Right renal cortex interstitium (tissue), 3 donors: ENCODE results near the gene TXN2. TPM values are rescaled to one million over a fixed set of nuclear protein-coding genes. Genes with fewer than 3 reads are reported as not detected.
A peak's percentile ranks its signal among the peaks of the same experiment; 100 is the strongest.
"Not testable (repeated sequence)": the region's sequence is repeated elsewhere in the genome, so short reads cannot be mapped to it uniquely, and the experiment has no call there.

Experiments
- DNase-seq, 3 donors: peaks; one replicate each; pipeline ENCODE4 v3.0.0-alpha.2; 2013; ENCODE audit warnings: low read depth in 3 of 3, low spot score in 2 of 3
- polyA plus RNA-seq, 3 donors: library from polyadenylated mRNA; unstranded; fragments of 120-200 nt; gene quantifications; one replicate each; pipeline ENCODE4 v1.2.1, GENCODE V29; 2013; ENCODE audit not compliant: insufficient read length in 3 of 3

TXN2 gene, protein sequence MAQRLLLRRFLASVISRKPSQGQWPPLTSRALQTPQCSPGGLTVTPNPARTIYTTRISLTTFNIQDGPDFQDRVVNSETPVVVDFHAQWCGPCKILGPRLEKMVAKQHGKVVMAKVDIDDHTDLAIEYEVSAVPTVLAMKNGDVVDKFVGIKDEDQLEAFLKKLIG
- polyA plus RNA-seq, result 100 to 1,000 TPM; 133 to 142 (median 138) TPM

DNA sequence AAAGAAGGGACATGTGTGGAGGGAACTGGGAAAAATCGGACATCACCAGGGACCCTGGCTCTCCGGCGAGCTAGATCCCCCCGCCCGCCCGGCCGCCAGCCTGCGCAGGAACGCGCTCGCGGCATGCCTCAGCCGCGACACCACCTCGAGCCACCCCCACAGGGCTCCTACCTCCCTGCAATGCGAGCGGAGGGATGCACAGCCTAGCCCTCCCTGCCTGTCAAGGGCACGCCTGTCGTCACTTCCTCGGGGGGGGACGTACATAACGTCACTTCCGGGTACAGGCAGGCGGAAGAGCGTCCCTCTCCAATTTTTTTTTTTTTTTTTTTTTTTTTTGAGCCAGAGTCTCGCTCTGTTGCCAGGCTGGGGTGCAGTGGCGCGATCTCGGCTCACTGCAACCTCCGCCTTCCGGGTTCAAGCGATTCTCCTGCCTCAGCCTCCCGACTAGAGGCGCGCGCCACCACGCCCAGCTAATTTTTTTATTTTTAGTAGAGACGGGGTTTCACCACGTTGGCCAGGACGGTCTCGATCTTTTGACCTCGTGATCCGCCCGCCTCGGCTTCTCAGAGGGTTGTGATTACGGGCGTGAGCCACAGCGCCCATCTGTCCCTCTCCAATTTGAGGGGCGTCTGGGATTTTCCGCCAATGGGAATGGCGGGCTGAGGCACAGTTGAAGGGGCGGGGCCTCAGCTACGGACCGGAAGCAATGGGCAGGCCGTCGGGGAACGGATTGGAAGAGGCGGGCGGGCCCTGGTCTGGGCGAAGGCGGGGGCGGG lies at the start of gene TXN2:
Gene TXN2, minus strand, starts transcription at position 248 of the 776 bp plus-strand sequence. CDS start 803 bp downstream, outside the sequence.
- peak; percentile 92 to 93 (median 92) for DNase-seq

DNA sequence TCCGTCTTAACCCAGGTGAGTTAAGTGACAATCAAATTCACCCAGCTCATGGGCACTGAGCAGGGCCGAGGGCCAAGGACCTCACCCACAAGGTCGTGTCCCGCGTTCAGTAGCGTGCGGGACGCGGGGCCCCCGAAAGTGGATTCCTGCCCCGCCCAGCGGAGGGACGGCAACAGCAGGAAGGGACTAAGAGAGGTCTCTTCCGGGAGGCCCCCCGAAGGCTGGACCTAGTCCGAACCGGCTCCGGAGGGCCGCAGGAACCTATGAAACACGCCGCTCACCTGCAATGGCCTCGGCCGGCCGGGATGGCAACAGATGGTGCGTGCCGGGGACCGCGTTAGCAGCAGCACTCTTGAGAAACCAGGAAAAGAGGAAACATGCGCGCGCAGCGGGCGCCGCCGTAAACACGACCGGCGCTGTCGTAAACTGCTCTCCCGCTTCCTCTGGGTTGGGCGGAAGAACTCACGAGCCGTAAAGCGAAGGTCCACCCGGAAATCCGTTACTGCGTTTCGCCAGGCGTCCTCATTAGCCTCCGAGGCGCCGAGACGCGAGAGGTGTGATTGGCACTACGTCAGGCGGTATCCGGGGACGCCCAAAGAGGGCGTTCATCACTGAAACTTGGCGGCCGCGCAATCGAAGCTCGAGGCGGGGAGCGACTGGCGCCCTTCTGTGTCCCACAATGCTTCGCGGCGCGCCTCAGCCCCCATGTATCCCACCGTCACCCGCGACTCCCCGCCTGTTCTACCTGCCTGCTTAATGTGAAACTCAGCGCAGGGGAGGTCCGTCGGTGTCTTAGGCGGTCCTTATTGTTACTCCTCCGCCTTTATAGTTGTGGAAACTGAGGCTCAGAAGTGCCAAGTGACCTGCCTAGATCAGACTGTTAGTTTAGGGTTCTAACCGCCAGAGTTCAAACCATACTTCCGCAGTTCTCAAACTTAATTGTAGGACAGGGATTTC lies 47.6 kb upstream of the TXN2 start, which contains the start of gene EIF3D:
Gene EIF3D, minus strand, starts transcription at position 372 of the 957 bp plus-strand sequence. CDS start 3,045 bp downstream, outside the sequence.
- DNase-seq, result peak; percentile 96 to 98 (median 96)

DNA sequence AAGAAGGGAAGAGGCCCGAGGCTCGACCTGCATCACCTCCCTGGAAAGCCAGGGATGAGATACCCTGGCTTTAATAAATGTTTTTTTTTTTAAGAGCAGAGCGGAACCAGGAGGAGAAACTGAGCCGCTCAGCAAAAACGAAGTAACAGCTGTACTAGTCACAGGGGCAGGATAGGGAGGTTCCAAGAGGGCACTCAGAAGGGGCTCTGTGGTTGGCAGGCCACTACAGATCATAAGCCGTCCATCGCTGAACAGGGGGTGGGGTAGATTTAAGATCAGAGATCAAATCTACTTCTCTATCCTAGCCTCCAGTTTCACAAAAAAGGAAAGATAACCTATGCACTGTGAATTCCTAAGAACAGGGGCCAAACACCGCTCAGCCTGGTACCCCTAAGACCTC lies 46.9 kb upstream of the TXN2 start:
- DNase-seq, result no peak

DNA sequence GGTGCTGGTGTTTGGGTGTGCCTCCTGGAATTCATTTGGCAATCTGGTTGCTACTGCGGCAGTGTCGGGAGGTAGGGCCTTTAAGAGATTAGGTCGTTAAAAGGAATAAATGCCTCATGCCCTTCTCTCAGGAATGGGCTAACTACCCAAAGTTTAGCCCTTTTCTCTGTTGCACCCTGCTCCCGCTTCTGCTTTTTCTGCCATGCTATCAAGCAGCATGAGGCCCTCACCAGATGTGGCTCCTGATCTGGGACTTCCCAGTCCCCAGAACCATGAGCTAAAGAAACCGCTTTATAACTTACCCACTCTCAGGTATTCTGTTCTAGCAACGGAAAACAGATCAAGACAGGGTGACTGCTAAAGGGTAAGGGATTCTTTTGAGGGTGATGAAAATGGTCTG lies 41.2 kb upstream of the TXN2 start:
- DNase-seq, result no peak

DNA sequence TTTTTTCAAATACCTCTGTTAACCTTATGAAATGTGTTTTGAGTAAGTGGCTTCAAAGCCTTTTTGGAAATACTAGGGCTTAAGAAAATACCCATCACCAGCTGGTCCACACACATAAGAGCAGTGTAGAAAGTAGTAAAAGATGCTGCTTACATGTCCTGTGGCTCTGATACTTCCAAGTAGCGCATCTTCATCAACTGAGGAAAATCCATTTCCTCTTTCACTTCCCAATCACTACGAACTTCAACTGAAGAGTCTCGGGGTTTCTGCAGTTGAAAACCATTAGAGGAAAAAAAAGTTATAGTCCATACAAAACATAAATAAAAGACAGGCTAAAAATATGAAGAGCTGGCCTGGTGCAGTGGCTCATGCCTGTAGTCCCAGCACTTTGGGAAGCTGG lies 39.0 kb upstream of the TXN2 start:
- no peak for DNase-seq

DNA sequence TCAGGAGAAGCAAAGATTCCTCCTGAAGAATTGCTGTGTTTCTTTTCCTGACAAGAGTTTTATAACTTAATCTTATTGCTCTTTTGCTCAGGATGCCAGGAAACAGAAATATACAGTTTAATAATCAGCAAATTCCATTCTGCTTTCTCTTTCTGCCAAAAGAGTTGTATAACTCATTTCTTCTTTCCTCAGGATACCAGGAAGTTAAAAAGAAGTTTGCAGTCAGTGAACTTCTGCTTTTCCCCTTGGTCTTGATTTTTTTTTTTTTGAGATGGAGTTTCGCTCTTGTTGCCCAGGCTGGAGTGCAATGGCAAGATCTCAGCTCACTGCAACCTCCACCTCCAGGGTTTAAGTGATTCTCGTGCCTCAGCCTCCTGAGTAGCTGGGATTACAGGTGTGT lies 38.5 kb upstream of the TXN2 start:
- not testable (repeated sequence) for DNase-seq

DNA sequence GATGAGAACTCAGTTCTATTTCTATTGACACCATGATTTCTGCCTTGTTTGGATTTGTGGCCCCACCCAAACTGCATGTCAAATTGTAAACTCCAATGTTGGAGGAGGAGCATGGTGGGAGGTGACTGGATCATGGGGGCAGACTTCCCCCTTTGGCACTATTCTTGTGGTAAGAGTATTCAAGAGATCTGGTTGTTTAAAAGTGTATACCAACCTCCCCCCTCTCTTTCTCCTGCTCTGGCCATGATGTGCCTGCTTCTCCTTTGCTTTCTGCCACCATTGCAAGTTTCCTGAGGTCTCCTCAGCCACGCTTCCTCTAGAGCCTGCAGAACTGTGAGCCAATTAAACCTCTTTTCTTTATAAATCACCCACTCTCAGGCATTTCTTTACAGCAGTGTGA lies 33.3 kb upstream of the TXN2 start:
- DNase-seq, result no peak

DNA sequence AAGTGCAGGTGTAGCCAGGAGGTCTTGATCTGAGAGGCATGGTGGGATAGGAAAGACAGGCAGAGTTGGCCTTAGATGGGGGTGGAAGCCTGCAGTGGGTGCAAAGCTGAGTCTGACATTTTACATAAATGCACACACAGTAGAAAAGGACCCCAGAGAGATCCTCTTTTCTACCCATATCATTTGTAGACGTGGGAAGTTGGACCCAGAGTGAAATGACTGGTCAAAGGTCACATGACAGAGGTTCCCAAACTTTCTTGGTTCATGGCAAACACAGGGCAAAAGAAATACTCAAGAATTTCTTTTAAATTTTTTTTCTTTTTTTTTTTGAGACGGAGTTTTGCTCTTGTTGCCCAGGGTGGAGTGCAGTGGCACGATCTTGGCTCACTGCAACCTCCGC lies 31.6 kb upstream of the TXN2 start:
- no peak for DNase-seq

DNA sequence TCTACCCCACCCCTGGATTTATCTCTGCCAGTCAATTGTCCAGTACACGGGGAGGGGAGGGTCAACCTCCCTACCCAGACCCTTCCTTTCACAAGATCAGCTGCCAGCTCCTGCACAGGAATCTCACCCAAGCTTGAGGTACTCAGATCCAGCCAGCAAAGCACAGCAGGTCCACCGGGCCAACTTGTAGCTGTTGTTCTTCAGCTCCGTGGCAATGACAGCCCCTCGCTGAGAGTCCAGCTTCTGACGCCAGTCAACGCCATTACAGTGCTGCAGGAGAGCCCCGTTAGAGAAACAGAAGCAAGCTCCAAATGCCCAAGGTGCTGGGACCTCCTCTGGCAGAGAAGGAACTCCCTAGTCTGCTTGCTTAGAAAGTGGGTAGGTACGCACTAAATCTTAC lies 30.9 kb upstream of the TXN2 start:
- DNase-seq, result no peak

DNA sequence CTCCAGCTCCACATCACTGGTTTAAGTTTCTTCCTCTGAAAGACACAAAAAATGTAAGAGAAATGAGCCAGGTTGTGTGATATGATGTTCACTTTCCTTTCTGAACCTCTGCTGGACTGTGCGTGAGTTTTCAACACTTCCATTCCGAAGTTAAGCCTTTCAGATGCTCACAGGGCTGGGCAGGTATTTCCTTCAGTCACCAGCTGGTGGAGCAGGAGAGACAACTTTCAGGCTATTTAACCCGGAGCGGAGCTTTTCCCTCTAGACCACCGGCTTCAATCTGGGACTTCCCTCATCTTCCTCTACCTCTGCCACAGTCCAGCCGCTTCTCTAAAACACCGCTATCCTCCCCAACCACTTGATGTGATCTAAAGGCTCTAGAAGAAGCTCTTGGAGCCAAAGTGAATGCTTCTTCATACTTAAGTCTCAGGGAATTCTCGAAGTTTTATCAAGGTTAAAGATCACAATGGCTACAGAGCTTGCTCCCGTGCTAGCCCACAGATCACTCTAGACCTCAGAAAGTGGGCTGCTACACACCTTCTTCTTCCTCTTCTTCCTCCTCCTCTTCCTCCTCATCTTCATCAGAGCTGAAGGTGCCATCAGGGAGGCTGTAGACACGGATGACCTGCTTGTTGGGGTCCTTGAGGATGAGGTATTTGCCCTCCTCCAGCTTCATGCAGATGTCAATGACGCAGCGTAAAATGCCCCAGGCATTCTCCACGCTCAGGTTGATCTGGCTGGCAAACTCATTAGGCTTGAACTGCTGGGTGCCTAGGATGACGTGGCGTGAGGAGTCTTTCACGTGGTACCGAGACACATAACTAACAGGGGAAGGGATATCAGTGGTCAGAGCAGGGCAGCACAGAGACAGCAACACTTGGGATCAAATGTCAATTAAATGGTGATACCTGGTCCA lies 29.8 kb upstream of the TXN2 start:
- DNase-seq, result no peak

DNA sequence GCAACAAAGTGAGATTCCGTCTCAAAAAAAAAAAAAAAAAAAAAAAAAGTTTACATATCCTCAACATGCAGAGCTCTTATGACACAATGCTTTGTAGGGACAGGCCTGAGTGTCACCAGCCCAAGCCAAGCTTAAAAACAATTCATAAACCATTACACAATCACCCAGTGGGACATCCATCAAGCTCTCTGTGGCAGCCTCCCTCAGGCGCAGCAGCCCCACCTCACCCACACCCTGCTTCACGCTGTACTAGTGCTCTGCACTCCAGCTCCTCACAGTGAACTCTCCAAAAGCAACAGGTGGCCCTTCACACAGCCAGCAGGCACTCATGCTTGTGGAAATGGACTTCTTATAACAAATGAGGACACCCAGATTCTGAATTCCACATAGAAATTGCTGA lies 28.9 kb upstream of the TXN2 start:
- DNase-seq, result no peak

DNA sequence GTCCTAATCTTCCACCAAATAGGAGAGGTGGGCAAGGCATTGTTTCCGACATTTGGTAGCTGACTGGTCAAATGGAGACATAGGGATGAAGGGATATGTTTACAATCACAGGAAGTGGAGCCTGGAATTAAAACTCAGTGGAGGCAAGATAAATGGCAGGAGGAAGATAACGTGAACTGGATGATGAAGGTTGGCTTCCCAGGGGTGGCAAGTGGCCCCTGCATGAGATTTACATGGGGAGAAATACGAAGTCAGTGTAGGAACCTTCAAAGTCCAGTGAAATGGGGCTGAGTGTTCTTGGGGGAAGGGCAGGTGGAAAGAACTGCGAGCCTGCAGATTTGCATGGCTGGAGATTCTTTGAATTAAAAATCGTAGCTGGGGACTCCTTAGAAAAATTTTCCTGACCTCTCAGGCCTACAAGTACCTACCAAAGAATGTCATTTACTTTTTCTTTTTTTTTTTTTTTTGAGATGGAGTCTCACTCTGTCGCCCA lies 26.1 kb upstream of the TXN2 start:
- no peak for DNase-seq

DNA sequence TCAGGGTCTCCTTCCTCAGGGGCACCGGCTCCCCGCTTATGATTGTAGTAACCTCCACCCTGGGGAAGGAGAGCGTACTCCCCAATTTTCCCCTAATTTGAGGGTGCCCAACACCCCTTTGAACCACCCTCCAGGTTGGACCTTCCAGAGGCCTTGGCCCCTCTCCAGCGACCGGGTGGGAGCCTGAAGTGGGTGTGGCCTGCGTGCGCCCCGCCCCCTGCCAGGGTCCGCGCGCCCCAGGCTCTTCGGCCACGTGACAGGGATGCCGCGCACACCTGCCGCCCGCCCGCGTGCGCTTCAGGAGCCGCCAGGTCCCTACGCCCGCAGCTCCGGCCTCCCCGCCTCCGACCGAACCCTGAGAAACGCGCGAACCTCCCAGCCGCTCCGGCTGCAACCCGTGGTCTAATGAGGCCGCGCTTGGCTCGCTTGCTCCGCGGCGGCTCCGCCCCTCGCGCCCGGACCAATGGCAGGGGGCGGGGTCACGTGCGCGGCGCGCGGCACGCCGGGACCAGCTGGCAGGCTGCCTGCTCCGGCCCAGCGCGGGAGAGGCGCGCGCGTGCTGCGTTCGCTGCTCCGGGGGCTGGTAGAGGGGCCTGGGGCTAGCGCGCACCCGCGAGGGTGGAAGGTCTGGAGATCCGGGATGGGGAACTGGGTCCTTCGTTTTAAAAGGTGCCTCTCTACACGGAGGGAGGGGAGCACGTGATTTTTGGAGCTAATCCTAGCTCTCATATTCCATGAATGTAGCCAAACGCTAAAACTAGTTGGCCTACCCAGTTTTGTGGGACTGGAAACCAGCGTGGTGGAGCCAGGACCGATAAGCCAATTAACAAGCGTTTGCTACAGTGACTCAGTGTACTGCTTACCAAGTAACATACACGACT lies 25.4 kb upstream of the TXN2 start, which contains the start of gene FOXRED2:
Gene FOXRED2, minus strand, starts transcription at position 404 of the 881 bp plus-strand sequence. CDS start 618 bp downstream, outside the sequence.
- DNase-seq, result peak in 2 of 3 donors; percentile 79 to 80

DNA sequence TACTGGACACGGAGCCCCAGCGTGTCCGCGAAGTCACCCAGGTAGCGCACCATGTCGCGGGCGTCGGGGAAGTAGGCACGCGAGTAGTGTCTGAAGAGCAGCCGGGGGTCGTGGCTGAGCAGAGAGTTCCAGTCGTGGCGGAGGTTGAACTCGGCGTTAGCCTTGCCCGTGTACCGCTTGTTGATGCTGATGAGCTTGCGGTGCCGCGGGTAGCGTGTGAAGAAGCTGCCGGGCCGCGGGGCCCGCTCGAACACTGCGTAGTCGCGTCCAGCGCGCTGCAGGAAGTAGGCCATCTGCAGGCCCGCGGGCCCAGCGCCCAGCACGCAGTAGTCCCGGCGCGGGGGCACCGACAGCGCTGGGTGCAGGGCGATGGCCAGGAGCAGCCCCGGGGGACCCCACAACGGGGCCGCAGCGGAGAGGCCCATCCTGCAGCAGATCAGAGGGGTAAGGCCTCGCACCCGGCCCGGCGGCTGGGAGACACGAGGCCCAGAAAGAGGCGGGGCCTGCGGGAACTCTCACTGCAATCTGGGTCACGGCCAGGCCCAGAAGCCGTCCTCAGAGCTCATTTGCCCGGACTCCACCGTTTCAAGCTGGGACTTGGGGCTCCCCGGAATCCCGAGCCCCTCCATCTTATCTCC lies 24.7 kb upstream of the TXN2 start:
- DNase-seq, result no peak

DNA sequence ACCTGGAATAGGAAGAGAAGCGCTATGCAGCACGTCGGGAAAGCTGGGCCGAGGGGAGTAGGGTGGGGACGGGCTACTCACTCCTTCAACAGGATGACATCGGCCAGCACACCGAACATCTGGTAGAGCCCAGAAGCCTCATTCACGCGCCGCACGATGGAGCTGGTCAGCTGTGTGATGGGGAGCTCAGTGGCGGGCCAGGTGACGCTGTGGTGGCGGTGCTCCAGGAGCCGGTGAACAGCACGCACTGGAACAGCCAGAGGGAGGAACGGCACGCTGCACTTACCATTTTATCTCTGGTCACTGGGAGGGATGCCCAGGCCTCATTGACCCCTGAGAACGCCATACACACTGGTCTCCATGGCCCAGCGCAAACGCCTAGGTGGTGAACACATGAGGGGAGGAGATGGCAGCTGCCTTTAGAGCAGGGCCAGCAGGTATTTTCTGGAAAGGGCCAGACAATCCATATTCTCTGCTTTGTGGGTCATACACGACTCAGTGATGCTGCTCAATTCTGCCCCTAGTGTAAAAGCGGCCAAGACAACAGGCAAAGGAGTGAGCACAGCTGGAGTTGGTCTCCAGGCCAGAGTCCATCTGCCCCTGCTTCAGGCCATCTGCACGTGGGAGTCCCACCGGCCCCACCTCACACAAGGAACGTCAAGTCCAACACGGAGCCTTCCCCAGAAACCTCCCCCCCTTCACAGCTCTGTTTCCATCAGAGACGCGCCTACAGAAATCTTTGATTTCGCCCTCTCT lies 16.6 kb upstream of the TXN2 start:
- no peak for DNase-seq

DNA sequence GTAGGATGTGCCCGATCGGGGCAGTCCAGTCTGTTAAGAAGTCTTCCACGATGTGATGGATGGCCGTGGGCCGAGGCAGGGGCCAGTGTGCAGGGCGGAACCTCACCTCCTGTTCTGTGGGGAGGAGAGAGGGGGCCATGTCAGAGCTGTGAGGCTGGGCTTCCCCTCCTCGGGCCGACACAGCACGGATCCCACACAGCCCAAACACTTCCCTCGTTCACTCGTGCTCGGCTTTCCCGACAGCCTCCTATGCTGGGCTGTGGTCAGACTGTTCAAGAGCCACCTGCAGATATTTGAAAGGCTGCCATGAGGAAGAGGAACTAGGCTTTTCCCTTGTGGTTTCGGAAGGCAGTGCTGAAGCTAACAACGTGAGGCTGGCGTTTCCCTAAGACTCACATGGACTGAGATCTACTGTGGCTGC lies 12.3 kb upstream of the TXN2 start:
- no peak for DNase-seq

DNA sequence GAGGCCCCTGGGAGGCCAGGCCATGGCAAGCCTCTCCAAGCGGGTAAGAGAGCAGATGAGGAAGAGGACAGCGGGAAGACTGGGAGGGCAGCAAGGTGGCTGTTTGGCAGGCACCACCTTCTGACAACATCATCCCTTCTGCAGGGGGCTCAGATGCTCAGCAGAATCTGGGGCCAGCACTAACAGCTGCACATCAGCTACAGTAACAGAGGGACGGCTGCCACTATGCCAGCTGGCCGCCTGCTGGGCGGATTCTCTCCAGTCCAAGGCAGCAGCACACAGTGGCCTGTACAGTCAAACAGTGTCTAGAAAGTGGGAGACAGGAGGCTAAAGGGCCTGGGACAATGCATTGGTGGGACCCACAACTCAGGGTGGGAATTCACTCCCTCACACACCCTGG lies 10.7 kb upstream of the TXN2 start:
- DNase-seq, result no peak
